GM18861 (cell line): ENCODE data around the gene DST.

ENCODE experiments used
- ATAC-seq: cut with Tn5 transposase; IDR thresholded peaks from one replicate; pipeline ENCODE4 v1.9.1; 2021; ENCODE audit not compliant: unreplicated experiment

The DST gene

GRCh38 chr6:56539527-56540105 is 103.1 kb downstream of the DST start:
- ATAC-seq, result no peak

GRCh38 chr6:56538851-56539250 is 103.8 kb downstream of the DST start:
- no peak for ATAC-seq

GRCh38 chr6:56537223-56537770 is 105.4 kb downstream of the DST start:
- no peak for ATAC-seq

- ATAC-seq, result no peak
Observed at GRCh38 chr6:56536536-56536935, 106.2 kb downstream of the DST start.

GRCh38 chr6:56535626-56536025 is 107.1 kb downstream of the DST start:
- no peak for ATAC-seq

- ATAC-seq, result no peak
Observed at GRCh38 chr6:56534680-56535419, 107.8 kb downstream of the DST start.

- ATAC-seq, result peak; percentile 57
Observed at GRCh38 chr6:56532766-56533551, 109.7 kb downstream of the DST start.

GRCh38 chr6:56531839-56532595 is 110.7 kb downstream of the DST start:
- ATAC-seq, result no peak

GRCh38 chr6:56529594-56530191 is 113.0 kb downstream of the DST start:
- ATAC-seq, result no peak

- no peak for ATAC-seq
Observed at GRCh38 chr6:56528412-56528841, 114.3 kb downstream of the DST start.

- no peak for ATAC-seq
Observed at GRCh38 chr6:56527934-56528333, 114.8 kb downstream of the DST start.

- no peak for ATAC-seq
Observed at GRCh38 chr6:56526860-56527544, 115.7 kb downstream of the DST start.

- ATAC-seq, result no peak
Observed at GRCh38 chr6:56525974-56526789, 116.5 kb downstream of the DST start.

GRCh38 chr6:56524891-56525703 is 117.6 kb downstream of the DST start:
- no peak for ATAC-seq

- no peak for ATAC-seq
Observed at GRCh38 chr6:56522495-56523270, 120.0 kb downstream of the DST start.

GRCh38 chr6:56521976-56522375 is 120.7 kb downstream of the DST start:
- ATAC-seq, result no peak

- ATAC-seq, result no peak
Observed at GRCh38 chr6:56521454-56521853, 121.2 kb downstream of the DST start.

GRCh38 chr6:56520218-56520617 is 122.5 kb downstream of the DST start:
- no peak for ATAC-seq
